Measurements from ENCODE around the gene PEF1.

The PEF1 gene

GRCh38 chr1:31580891-31581603 lies 63.6 kb downstream of the PEF1 start:
- in situ Hi-C loops (cut with HindIII; ENCODE audit: low pct_ligation_motif_present, low pct_unique_long_range_greater_than_20kb, low sequenced_read_pairs), result no loop called here
- DNase-seq, result no peak

- in situ Hi-C loops (cut with HindIII; ENCODE audit: low pct_ligation_motif_present, low pct_unique_long_range_greater_than_20kb, low sequenced_read_pairs), result no loop called here
- DNase-seq, result no peak
Observed at GRCh38 chr1:31580513-31580870, 64.2 kb downstream of the PEF1 start.
